Measurements from ENCODE around the gene HOXC9.

DNA sequence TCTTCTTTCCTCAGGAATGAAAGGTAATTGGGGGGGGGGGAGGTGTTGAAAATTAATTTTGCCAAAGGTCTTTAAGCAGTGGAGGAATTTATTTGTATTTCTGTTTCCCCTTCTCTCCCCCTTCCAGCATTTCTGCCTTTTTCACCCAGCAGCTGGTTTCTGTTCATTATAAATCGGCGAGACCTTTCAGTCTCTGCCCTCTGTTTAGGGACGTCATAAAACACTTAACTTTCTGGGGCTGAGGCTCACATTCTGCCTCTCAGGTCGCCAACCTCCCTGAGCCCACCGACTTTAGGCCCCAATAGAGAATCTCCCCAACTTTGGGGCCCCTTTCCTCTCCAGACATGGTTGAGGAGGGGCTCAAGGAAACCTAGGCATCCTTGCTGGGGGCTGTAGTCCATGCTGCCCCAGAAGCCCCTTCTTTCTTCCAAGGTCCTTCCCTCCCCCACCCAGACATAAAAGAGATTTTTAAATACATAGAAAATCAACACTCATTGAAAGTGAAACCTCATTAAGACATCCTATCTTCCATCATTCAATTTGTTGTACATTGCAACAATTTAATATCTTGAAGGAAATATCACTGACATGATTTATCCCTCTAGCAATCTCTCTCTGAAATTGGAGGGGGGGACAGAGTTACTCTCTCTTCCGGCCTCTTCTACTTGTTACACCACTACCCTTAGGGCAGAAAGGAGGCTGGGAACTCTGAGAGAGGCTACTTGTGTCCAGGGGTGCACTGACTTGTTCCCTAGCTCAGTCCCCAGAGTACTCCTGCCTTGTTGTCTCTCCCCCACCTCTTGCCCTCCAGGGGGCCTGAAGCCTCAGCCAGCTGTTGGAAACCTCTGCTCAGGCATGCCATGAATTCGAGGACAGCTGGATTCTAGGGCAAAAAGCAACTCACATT lies 25.8 kb downstream of the HOXC9 start:
- TF ChIP-seq, protein P1, sequence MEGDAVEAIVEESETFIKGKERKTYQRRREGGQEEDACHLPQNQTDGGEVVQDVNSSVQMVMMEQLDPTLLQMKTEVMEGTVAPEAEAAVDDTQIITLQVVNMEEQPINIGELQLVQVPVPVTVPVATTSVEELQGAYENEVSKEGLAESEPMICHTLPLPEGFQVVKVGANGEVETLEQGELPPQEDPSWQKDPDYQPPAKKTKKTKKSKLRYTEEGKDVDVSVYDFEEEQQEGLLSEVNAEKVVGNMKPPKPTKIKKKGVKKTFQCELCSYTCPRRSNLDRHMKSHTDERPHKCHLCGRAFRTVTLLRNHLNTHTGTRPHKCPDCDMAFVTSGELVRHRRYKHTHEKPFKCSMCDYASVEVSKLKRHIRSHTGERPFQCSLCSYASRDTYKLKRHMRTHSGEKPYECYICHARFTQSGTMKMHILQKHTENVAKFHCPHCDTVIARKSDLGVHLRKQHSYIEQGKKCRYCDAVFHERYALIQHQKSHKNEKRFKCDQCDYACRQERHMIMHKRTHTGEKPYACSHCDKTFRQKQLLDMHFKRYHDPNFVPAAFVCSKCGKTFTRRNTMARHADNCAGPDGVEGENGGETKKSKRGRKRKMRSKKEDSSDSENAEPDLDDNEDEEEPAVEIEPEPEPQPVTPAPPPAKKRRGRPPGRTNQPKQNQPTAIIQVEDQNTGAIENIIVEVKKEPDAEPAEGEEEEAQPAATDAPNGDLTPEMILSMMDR (IDR thresholded peaks at IDR 0.05) = no peak
- TF ChIP-seq POLR2AphosphoS5 (IDR thresholded peaks at IDR 0.05) = no peak

Data from breast epithelium (tissue), 3 donors.